Metanephros (tissue), 1 donor: ENCODE data around the gene FECH. TPM values are rescaled to one million over a fixed set of nuclear protein-coding genes. Genes with fewer than 3 reads are reported as not detected.

ENCODE experiments used
- total RNA-seq: library from RNA; depleted of rRNA; stranded (reverse); fragments of >200 nt; gene quantifications from one replicate; pipeline ENCODE4 v1.2.3, GENCODE V29; 2014

The FECH gene, protein sequence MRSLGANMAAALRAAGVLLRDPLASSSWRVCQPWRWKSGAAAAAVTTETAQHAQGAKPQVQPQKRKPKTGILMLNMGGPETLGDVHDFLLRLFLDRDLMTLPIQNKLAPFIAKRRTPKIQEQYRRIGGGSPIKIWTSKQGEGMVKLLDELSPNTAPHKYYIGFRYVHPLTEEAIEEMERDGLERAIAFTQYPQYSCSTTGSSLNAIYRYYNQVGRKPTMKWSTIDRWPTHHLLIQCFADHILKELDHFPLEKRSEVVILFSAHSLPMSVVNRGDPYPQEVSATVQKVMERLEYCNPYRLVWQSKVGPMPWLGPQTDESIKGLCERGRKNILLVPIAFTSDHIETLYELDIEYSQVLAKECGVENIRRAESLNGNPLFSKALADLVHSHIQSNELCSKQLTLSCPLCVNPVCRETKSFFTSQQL
- total RNA-seq = 172 TPM

DNA sequence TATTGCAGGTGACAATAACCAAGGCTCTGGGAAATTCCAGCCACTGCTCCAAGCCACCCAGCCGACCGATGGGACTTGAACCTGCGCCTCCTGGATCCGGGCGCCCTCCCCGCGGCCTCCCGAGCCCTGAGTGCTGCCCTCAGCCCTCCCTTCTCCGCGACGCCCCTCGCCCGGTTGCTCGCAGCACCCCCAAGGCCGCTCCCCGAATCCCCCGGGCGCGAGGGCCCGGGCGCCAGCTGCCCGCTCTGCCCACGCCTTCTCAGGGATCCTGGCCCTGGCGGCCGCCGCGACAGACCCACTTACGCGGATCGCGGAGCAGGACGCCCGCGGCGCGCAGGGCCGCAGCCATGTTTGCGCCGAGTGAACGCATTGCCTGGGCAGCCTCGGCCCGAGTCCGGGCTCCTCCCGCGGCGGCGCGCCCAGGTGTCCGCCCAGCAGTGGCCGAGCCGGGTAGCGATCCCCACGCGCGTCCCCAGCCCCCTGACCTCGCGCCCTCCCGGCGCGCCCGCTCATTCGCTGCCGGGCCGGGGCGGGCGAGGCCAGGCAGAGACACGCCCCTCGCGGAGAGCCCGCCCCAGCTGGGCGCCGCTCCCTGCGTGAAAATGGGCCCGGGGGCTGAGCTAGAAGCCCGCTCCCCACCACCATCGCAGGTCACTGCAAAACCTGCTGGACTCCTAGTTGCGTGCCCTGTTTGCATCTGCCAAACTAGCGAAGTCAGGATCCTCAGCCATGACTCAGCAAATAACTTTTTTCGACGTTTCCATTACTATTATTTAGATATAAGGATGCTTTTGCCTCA, at the start of gene FECH:
Gene FECH, minus strand, starts transcription at position 452 of the 799 bp plus-strand sequence. Its CDS starts 82 bp downstream, at position 370.

Other genes with a start within 250 kb of the FECH start
- gene ST8SIA3, start 234.1 kb downstream of the FECH start, total RNA-seq = 0.06 TPM
- 0.06 TPM for gene ONECUT2, start 151.3 kb downstream of the FECH start, total RNA-seq
- gene NARS1, start 35.1 kb upstream of the FECH start, total RNA-seq = 85.1 TPM
- gene ATP8B1, start 216.6 kb upstream of the FECH start, total RNA-seq = 29.1 TPM